GM18868 (cell line): ENCODE measurements around the gene JAKMIP1.

Source experiments
- ATAC-seq: cut with Tn5 transposase; IDR thresholded peaks from one replicate; pipeline ENCODE4 v1.9.1; 2021; ENCODE audit warnings: mild to moderate bottlenecking, moderate library complexity; ENCODE audit not compliant: unreplicated experiment

The JAKMIP1 gene

GRCh38 chr4:6071959-6072720, 128.2 kb downstream of the JAKMIP1 start:
- no peak for ATAC-seq

GRCh38 chr4:6071191-6071958, 129.0 kb downstream of the JAKMIP1 start:
- no peak for ATAC-seq

- ATAC-seq, result no peak
Measured at GRCh38 chr4:6069845-6070709, 130.3 kb downstream of the JAKMIP1 start.

GRCh38 chr4:6068986-6069385, 131.4 kb downstream of the JAKMIP1 start:
- ATAC-seq, result no peak

GRCh38 chr4:6065934-6066590, 134.3 kb downstream of the JAKMIP1 start:
- ATAC-seq, result no peak

GRCh38 chr4:6065166-6065565, 135.2 kb downstream of the JAKMIP1 start:
- ATAC-seq, result no peak

- no peak for ATAC-seq
Measured at GRCh38 chr4:6064383-6064782, 136.0 kb downstream of the JAKMIP1 start.

GRCh38 chr4:6063684-6064083, 136.7 kb downstream of the JAKMIP1 start:
- no peak for ATAC-seq

GRCh38 chr4:6062133-6062532, 138.2 kb downstream of the JAKMIP1 start:
- no peak for ATAC-seq

GRCh38 chr4:6059375-6059805, 141.0 kb downstream of the JAKMIP1 start:
- no peak for ATAC-seq

GRCh38 chr4:6058531-6059374, 141.6 kb downstream of the JAKMIP1 start:
- no peak for ATAC-seq

GRCh38 chr4:6056976-6057766, 143.2 kb downstream of the JAKMIP1 start:
- no peak for ATAC-seq

- ATAC-seq, result no peak
Measured at GRCh38 chr4:6055436-6055835, 144.9 kb downstream of the JAKMIP1 start.

GRCh38 chr4:6055030-6055429, 145.3 kb downstream of the JAKMIP1 start:
- ATAC-seq, result no peak

- ATAC-seq, result no peak
Measured at GRCh38 chr4:6054162-6054922, 146.0 kb downstream of the JAKMIP1 start.

GRCh38 chr4:6052679-6053078, 147.7 kb downstream of the JAKMIP1 start:
- ATAC-seq, result no peak

GRCh38 chr4:6050551-6050950, 149.8 kb downstream of the JAKMIP1 start:
- no peak for ATAC-seq

- no peak for ATAC-seq
Measured at GRCh38 chr4:6049985-6050384, 150.4 kb downstream of the JAKMIP1 start.
